Mucosa of stomach (tissue), 1 donor: Measurements from ENCODE around the gene ATF6B.
"Not testable (repeated sequence)": the region's sequence is repeated elsewhere in the genome, so short reads cannot be mapped to it uniquely, and the experiment has no call there.

Source experiments
- H3K27me3 ChIP-seq: one replicate; pipeline ENCODE4 v1.7.0; 2013; ENCODE audit warnings: mild to moderate bottlenecking, low read length; ENCODE audit not compliant: control insufficient read depth, insufficient read depth
- H3K36me3 ChIP-seq: one replicate; pipeline ENCODE4 v1.7.0; 2013; ENCODE audit warnings: low read length; ENCODE audit not compliant: control insufficient read depth, insufficient read depth
- H3K4me1 ChIP-seq: one replicate; pipeline ENCODE4 v1.7.0; 2013; ENCODE audit warnings: mild to moderate bottlenecking, low read length; ENCODE audit not compliant: control insufficient read depth, insufficient read depth
- H3K4me3 ChIP-seq: one replicate; pipeline ENCODE4 v1.7.0; 2013; ENCODE audit warnings: low read length
- H3K9ac ChIP-seq: one replicate; pipeline ENCODE4 v1.7.0; 2013; ENCODE audit warnings: mild to moderate bottlenecking, low read length, moderate library complexity
- H3K9me3 ChIP-seq: one replicate; pipeline ENCODE4 v1.7.0; 2013; ENCODE audit warnings: mild to moderate bottlenecking, low read length, moderate library complexity; ENCODE audit not compliant: control insufficient read depth
- donor health status: Pancreatic carcinoma.

ATF6B gene

GRCh38 chr6:32108727-32109113 lies 19.3 kb downstream of the ATF6B start:
- H3K4me3 ChIP-seq = peak overlapping the region; percentile 11
- peaks cover 41% of the 10 kb centered on the region for H3K4me1 ChIP-seq
- no peaks in the 10 kb centered on the region for H3K9me3 ChIP-seq
- H3K36me3 ChIP-seq = no peaks in the 10 kb centered on the region
- peaks cover 25% of the 10 kb centered on the region for H3K27me3 ChIP-seq
- peak overlapping the region; percentile 59 for H3K9ac ChIP-seq

DNA sequence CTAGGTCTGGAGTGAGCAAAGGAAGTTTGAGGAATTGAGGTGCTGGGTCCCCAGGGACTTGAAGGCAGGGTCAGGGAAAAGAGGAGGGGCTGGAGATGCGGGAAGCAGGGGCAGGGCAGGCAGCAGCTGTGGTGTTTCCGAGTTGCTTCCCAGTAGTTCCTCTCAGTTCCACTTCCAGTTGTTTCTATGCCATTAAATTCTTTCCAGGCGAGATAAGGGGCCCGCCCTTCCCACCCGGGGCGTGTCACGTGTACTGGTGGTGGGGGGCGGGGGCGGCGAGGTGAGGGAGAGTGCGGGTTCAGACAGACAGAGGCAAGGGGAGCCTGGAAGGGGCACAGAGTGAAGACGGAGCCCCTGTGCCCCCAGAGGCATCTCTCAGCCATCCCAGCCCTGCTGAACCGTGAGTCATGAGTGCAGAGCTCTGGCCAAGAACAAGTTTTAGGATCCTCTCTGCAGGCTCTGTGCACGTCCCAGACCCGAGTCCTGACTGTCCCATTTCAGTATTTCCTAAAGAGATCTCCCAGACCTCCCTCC lies 19.9 kb downstream of the ATF6B start:
- peaks cover 41% of the 10 kb centered on the region for H3K4me1 ChIP-seq
- no peaks in the 10 kb centered on the region for H3K36me3 ChIP-seq
- peaks cover 25% of the 10 kb centered on the region for H3K27me3 ChIP-seq
- peak overlapping the region; percentile 59 for H3K9ac ChIP-seq
- peak overlapping the region; percentile 11 for H3K4me3 ChIP-seq
- no peaks in the 10 kb centered on the region for H3K9me3 ChIP-seq

GRCh38 chr6:32107406-32107805 lies 20.6 kb downstream of the ATF6B start:
- no peaks in the 10 kb centered on the region for H3K9me3 ChIP-seq
- peaks cover 25% of the 10 kb centered on the region for H3K27me3 ChIP-seq
- peak overlapping the region; percentile 59 for H3K9ac ChIP-seq
- H3K4me1 ChIP-seq = peaks cover 41% of the 10 kb centered on the region
- no peak overlapping the region for H3K4me3 ChIP-seq
- no peaks in the 10 kb centered on the region for H3K36me3 ChIP-seq

GRCh38 chr6:32105433-32105832 lies 22.6 kb downstream of the ATF6B start:
- H3K36me3 ChIP-seq = no peaks in the 10 kb centered on the region
- no peaks in the 10 kb centered on the region for H3K9me3 ChIP-seq
- no peak overlapping the region for H3K4me3 ChIP-seq
- H3K4me1 ChIP-seq = peaks cover 32% of the 10 kb centered on the region
- H3K27me3 ChIP-seq = peaks cover 25% of the 10 kb centered on the region
- no peak overlapping the region for H3K9ac ChIP-seq

DNA sequence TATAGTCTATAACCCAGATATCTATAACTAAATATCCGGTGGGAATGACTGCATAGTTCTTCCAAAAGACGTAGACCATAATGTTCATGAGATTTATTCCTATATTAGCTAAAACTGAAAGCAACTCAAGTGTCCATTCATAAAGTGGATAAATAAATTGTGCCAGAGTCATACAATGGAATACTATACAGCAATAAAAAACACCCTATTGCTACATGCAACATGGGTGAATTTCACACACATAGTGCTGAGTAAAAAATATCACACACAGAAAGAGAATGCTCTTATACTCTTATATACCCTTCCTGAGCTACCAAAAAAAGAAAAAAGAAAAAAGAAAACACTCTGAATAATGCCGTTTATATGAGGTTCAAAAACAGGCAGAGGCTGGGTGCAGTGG lies 25.8 kb downstream of the ATF6B start:
- H3K9me3 ChIP-seq = no peaks in the 10 kb centered on the region
- H3K27me3 ChIP-seq = peaks cover 8% of the 10 kb centered on the region
- H3K4me3 ChIP-seq = no peak overlapping the region
- H3K4me1 ChIP-seq = peaks cover 4% of the 10 kb centered on the region
- H3K36me3 ChIP-seq = no peaks in the 10 kb centered on the region
- no peak overlapping the region for H3K9ac ChIP-seq

DNA sequence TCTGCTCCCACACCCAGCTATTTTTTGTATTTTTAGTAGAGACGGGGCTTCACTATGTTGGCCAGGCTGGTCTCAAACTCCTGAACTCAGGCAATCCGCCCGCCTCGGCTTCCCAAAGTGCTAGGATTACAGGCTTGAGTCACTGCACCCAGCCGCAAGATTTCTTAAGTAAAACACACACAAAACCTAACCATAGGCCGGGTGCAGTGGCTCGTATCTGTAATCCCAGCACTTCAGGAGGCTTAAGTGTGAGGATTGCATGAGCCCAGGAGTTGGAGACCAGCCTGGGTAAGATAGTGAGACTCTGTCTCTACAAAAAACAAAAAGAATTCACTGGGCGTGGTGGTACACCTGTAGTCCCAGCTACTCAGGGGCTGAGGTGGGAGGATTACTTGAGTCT lies 27.8 kb downstream of the ATF6B start:
- not testable (repeated sequence) for H3K4me1 ChIP-seq, H3K4me3 ChIP-seq, H3K9ac ChIP-seq, H3K9me3 ChIP-seq, H3K36me3 ChIP-seq
- peaks cover 28% of the 10 kb centered on the region for H3K27me3 ChIP-seq

GRCh38 chr6:32097364-32097763 lies 30.7 kb downstream of the ATF6B start:
- Histone ChIP-seq H3K9me3 (no peaks in the 10 kb centered on the region), H3K27me3 (peaks cover 36% of the 10 kb centered on the region), H3K4me3 (no peak overlapping the region), H3K9ac (no peak overlapping the region), H3K36me3 (no peaks in the 10 kb centered on the region), H3K4me1 (no peaks in the 10 kb centered on the region)

GRCh38 chr6:32096394-32097258 lies 31.4 kb downstream of the ATF6B start:
- no peaks in the 10 kb centered on the region for H3K36me3 ChIP-seq
- no peaks in the 10 kb centered on the region for H3K4me1 ChIP-seq
- no peak overlapping the region for H3K4me3 ChIP-seq
- H3K9me3 ChIP-seq = no peaks in the 10 kb centered on the region
- peaks cover 36% of the 10 kb centered on the region for H3K27me3 ChIP-seq
- H3K9ac ChIP-seq = no peak overlapping the region

GRCh38 chr6:32096087-32096393 lies 32.0 kb downstream of the ATF6B start:
- no peaks in the 10 kb centered on the region for H3K9me3 ChIP-seq
- H3K4me3 ChIP-seq = no peak overlapping the region
- H3K27me3 ChIP-seq = peaks cover 36% of the 10 kb centered on the region
- H3K9ac ChIP-seq = no peak overlapping the region
- no peaks in the 10 kb centered on the region for H3K36me3 ChIP-seq
- H3K4me1 ChIP-seq = no peaks in the 10 kb centered on the region

DNA sequence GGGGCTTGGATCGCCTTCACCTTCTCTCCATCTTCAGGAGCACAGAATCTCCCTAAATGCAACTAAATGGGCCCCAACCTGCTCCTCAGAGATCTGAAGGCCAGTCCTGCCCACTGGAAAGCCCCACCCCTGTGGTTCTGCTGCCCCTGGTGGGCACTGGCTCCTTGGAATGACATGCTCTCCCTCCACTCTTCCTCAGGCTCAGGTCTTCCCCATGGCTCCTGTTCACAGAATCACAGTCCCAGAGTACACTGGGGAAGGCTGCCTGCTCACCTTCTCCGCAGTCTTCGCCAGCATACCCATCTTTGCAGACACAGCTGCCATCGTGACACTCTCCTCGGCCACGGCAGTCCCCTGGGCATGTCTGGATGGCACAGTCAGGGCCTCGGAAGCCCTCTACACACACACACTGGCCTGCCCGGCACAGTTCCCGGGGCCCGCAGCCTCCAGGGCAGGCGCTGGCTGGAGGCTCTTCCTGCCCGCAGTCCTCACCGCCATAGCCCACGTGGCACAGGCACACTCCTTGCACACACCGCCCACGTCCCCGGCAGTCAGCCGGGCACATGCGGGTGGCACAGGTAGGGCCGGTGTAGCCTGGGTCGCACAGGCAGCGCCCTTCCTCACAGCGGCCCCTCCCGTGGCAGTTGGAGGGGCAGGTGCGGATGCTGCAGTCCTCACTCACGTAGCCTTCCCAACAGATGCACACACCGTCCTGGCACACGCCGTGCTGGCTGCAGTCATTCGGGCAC lies 32.5 kb downstream of the ATF6B start:
- H3K9me3 ChIP-seq = no peaks in the 10 kb centered on the region
- peaks cover 36% of the 10 kb centered on the region for H3K27me3 ChIP-seq
- no peak overlapping the region for H3K4me3 ChIP-seq
- no peaks in the 10 kb centered on the region for H3K36me3 ChIP-seq
- no peaks in the 10 kb centered on the region for H3K4me1 ChIP-seq
- H3K9ac ChIP-seq = no peak overlapping the region

- H3K27me3 ChIP-seq = peaks cover 34% of the 10 kb centered on the region
- no peaks in the 10 kb centered on the region for H3K36me3 ChIP-seq
- H3K4me1 ChIP-seq = no peaks in the 10 kb centered on the region
- H3K9ac ChIP-seq = no peak overlapping the region
- H3K4me3 ChIP-seq = no peak overlapping the region
- no peaks in the 10 kb centered on the region for H3K9me3 ChIP-seq
These were observed 35.1 kb downstream of the ATF6B start for GRCh38 chr6:32092760-32093497.
